GM19240 (cell line): ENCODE results near the gene PFN1.

ENCODE experiments used
- DNase-seq: peaks from one replicate; pipeline ENCODE4 v3.0.0; 2011; ENCODE audit warnings: low spot score; ENCODE audit not compliant: insufficient read length

PFN1 gene

GRCh38 chr17:4897198-4897687 is 51.1 kb downstream of the PFN1 start:
- DNase-seq = no peak

- no peak for DNase-seq
These were observed 51.8 kb downstream of the PFN1 start for GRCh38 chr17:4896332-4897197.

- DNase-seq = no peak
These were observed 52.5 kb downstream of the PFN1 start for GRCh38 chr17:4895657-4896331.
